Lower leg skin (tissue), 4 donors: ENCODE data around the gene POU6F2. TPM values are rescaled to one million over a fixed set of nuclear protein-coding genes. Genes with fewer than 3 reads are reported as not detected.
"Not testable (repeated sequence)": the region's sequence is repeated elsewhere in the genome, so short reads cannot be mapped to it uniquely, and the experiment has no call there.

ENCODE experiments used
- DNase-seq, 2 donors: peaks; one replicate each; pipeline ENCODE4 v3.0.0-alpha.2; 2019; ENCODE audit warnings: low spot score in 2 of 2
- H3K4me3 ChIP-seq: fragments of 200-600 bp; sonication (generic); 2 replicates; pipeline ENCODE4 v1.5.1; 2017; ENCODE audit warnings: mild to moderate bottlenecking, low read depth; ENCODE audit not compliant: poor library complexity, severe bottlenecking
- CTCF ChIP-seq, 3 donors: fragments of 450-650 bp; IDR thresholded peaks; one replicate each; pipeline ENCODE4 v1.5.1; 2016; ENCODE audit warnings: antibody characterized with exemption in 3 of 3, mild to moderate bottlenecking in 3 of 3, moderate library complexity in 2 of 3
- POLR2A ChIP-seq, 2 donors: fragments of 450-650 bp; IDR thresholded peaks; one replicate each; pipeline ENCODE4 v1.6.1; 2016 to 2017; ENCODE audit warnings: antibody characterized with exemption in 2 of 2, mild to moderate bottlenecking in 1 of 2, moderate library complexity in 1 of 2
- WGBS, 2 donors: methylation state at CpG; one replicate each; pipeline ENCODE4 v1.1.5; 2018; 5-methylcytosine and 5-hydroxymethylcytosine counted together
- intact Hi-C: fragments of 100-400 bp; cut with DNase I; formaldehyde crosslinking; loops from one replicate; pipeline ENCODE4 v1.15.0; 2023; ENCODE audit warnings: low total_unique reads
- total RNA-seq, 4 donors: library from RNA; depleted of rRNA; stranded (reverse); fragments of >200 nt; gene quantifications; one replicate each; pipeline ENCODE4 v1.1.0, GENCODE V29; 2016

POU6F2 gene
- total RNA-seq, 4 donors from 2014 or later: 0.36 TPM; not detected in 3

- no peak for DNase-seq
- H3K4me3 ChIP-seq: no peak overlapping the region
- intact Hi-C loops: no loop called here
- TF ChIP-seq POLR2A (IDR thresholded peaks at IDR 0.05): no peak
- TF ChIP-seq CTCF (IDR thresholded peaks at IDR 0.05): no peak
- 32 to 34% methylated on average over 3 of the region's 3 CpGs for WGBS, 2 donors
These were observed 206.7 kb downstream of the POU6F2 start for GRCh38 chr7:39184391-39184790.

GRCh38 chr7:39186131-39186530 lies 208.4 kb downstream of the POU6F2 start:
- intact Hi-C loops: no loop called here
- TF ChIP-seq CTCF (IDR thresholded peaks at IDR 0.05): no peak
- no peak for DNase-seq
- no peak overlapping the region for H3K4me3 ChIP-seq
- 85 to 89% methylated on average over 2 of the region's 2 CpGs for WGBS, 2 donors

- H3K4me3 ChIP-seq: no peak overlapping the region
- DNase-seq: no peak
- WGBS, 2 donors: 60 to 68% methylated on average over 4 of the region's 4 CpGs
- TF ChIP-seq POLR2A (IDR thresholded peaks at IDR 0.05): no peak
- TF ChIP-seq CTCF (IDR thresholded peaks at IDR 0.05): no peak
- intact Hi-C loops: no loop called here
These were observed 209.0 kb downstream of the POU6F2 start for GRCh38 chr7:39186671-39187070.

- intact Hi-C loops: no loop called here
- 39 to 42% methylated on average over 4 of the region's 4 CpGs for WGBS, 2 donors
- DNase-seq: no peak
- H3K4me3 ChIP-seq: no peak overlapping the region
- no peak for TF ChIP-seq POLR2A (IDR thresholded peaks at IDR 0.05)
- TF ChIP-seq CTCF (IDR thresholded peaks at IDR 0.05): no peak
These were observed 209.4 kb downstream of the POU6F2 start for GRCh38 chr7:39187130-39187529.

- 64 to 70% methylated on average over 1 of the region's 1 CpG for WGBS, 2 donors
These were observed 214.8 kb downstream of the POU6F2 start for GRCh38 chr7:39192476-39192875.

GRCh38 chr7:39194388-39194787 lies 216.7 kb downstream of the POU6F2 start:
- H3K4me3 ChIP-seq, DNase-seq, intact Hi-C loops: not testable (repeated sequence)
- WGBS, 2 donors: 88 to 91% methylated on average over 10 of the region's 10 CpGs

More at GRCh38 chr7:39192476-39192875, 214.8 kb downstream of the POU6F2 start:
- TF ChIP-seq CTCF (IDR thresholded peaks at IDR 0.05): no peak
- no peak for TF ChIP-seq POLR2A (IDR thresholded peaks at IDR 0.05)
- intact Hi-C loops: no loop called here
- no peak overlapping the region for H3K4me3 ChIP-seq
- no peak for DNase-seq
